Smooth muscle cell (in vitro differentiated cells): Measurements from ENCODE around the gene DNAH8. TPM values are rescaled to one million over a fixed set of nuclear protein-coding genes. Genes with fewer than 3 reads are reported as not detected.
"Not testable (repeated sequence)": the region's sequence is repeated elsewhere in the genome, so short reads cannot be mapped to it uniquely, and the experiment has no call there.

Source experiments
- DNase-seq: peaks from one replicate; lab custom pipeline; 2025; ENCODE audit not compliant: unreplicated experiment; lab: John Stamatoyannopoulos, UW
- H2AFZ ChIP-seq: fragments of 200-600 bp; sonication (generic); 2 replicates; pipeline ENCODE4 v1.6.0; 2016; ENCODE audit warnings: antibody characterized with exemption, low read depth, mild to moderate bottlenecking
- H3F3A ChIP-seq: fragments of 200-600 bp; sonication (generic); 2 replicates; pipeline ENCODE4 v1.6.0; 2017; ENCODE audit warnings: antibody characterized with exemption, low read depth
- H3K27ac ChIP-seq: fragments of 200-600 bp; sonication (generic); 2 replicates; pipeline ENCODE4 v1.5.1; 2016; ENCODE audit warnings: low read depth, mild to moderate bottlenecking
- H3K27me3 ChIP-seq: fragments of 200-600 bp; sonication (generic); 2 replicates; pipeline ENCODE4 v1.6.1; 2016; ENCODE audit warnings: low read depth, mild to moderate bottlenecking
- H3K36me3 ChIP-seq: fragments of 200-600 bp; sonication (generic); 2 replicates; pipeline ENCODE4 v1.5.1; 2016; ENCODE audit warnings: low read depth
- H3K4me1 ChIP-seq: fragments of 200-600 bp; sonication (generic); 2 replicates; pipeline ENCODE4 v1.5.1; 2016; ENCODE audit warnings: low read depth
- H3K4me2 ChIP-seq: fragments of 200-600 bp; sonication (generic); 2 replicates; pipeline ENCODE4 v1.6.0; 2016; ENCODE audit warnings: mild to moderate bottlenecking
- H3K4me3 ChIP-seq: fragments of 200-600 bp; sonication (generic); 2 replicates; pipeline ENCODE4 v1.5.1; 2016; ENCODE audit warnings: mild to moderate bottlenecking
- H3K79me2 ChIP-seq: fragments of 200-600 bp; sonication (generic); 2 replicates; pipeline ENCODE4 v1.6.0; 2016; ENCODE audit warnings: low read depth, mild to moderate bottlenecking
- H3K9ac ChIP-seq: fragments of 200-600 bp; sonication (generic); 2 replicates; pipeline ENCODE4 v1.6.0; 2016; ENCODE audit warnings: low read depth
- H3K9me3 ChIP-seq: fragments of 200-600 bp; sonication (generic); replicated peaks from 2 replicates; pipeline ENCODE4 v1.5.1; 2016; ENCODE audit warnings: low read depth
- H4K20me1 ChIP-seq: fragments of 200-600 bp; sonication (generic); 2 replicates; pipeline ENCODE4 v1.6.0; 2016; ENCODE audit warnings: low read depth
- WGBS: methylation state at CpG from one replicate; pipeline ENCODE4 v1.1.7; 2016; ENCODE audit warnings: low lambda C conversion rate; 5-methylcytosine and 5-hydroxymethylcytosine counted together
- polyA plus RNA-seq: library from polyadenylated mRNA; unstranded; fragments of >200 nt; fragmentation: Nextera tagmentation; extraction: Ambion mirVana; gene quantifications from 2 replicates; pipeline ENCODE4 v1.2.1, GENCODE V29; 2016
- total RNA-seq: library from RNA; depleted of rRNA; stranded (reverse); fragments of >200 nt; gene quantifications from 2 replicates; pipeline ENCODE4 v1.2.3, GENCODE V29; 2014
- TF ChIP-seq, protein P1 (sequence below): fragments of 200-600 bp; sonication (generic); IDR thresholded peaks from 2 replicates; pipeline ENCODE4 v1.5.1; 2017; ENCODE audit warnings: borderline replicate concordance, mild to moderate bottlenecking, antibody characterized with exemption; ENCODE audit not compliant: insufficient read depth, poor library complexity, severe bottlenecking

Gene DNAH8
- total and polyA plus RNA-seq, 2 experiments from 2014 or later: not detected

DNA sequence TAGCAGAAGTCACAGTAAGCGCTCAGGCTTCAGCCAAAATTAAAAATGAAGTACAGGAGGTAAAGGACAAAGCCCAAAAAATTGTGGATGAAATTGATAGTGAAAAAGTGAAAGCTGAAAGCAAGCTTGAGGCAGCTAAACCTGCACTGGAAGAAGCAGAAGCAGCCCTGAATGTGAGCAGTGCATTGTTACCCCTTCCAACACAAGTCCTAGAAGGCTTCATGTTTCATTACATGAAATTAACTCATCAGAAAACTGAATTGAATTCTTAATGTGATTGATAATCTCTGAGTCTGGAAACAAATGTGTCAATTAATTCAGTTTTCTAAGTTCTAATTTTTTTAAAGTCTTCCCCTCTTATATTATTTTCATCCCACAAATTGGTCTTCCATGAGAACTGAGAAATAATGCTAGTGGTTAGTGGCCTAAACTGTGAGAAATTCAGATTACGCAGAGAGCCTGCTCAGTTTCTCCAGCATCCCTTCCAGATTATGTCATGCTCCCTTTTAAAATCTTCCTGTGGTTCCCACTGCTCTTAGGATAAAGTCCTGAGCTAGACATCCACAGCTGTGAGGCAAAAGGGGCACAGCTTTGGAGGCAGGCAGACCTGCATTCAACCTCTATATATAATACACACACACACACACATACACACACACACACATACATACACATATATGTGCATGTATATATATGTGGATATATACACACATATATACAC lies 200.3 kb downstream of the DNAH8 start:
- no peaks in the 10 kb centered on the region for H3K79me2 ChIP-seq
- H4K20me1 ChIP-seq: no peaks in the 10 kb centered on the region
- no peaks in the 10 kb centered on the region for H3F3A ChIP-seq
- no peak overlapping the region for H3K4me2 ChIP-seq
- no peaks in the 10 kb centered on the region for H3K36me3 ChIP-seq
- H3K4me3 ChIP-seq: no peak overlapping the region
- H3K9ac ChIP-seq: no peak overlapping the region
- H2AFZ ChIP-seq: no peak overlapping the region
- H3K4me1 ChIP-seq: no peaks in the 10 kb centered on the region
- H3K27me3 ChIP-seq: no peaks in the 10 kb centered on the region
- TF ChIP-seq, protein P1, sequence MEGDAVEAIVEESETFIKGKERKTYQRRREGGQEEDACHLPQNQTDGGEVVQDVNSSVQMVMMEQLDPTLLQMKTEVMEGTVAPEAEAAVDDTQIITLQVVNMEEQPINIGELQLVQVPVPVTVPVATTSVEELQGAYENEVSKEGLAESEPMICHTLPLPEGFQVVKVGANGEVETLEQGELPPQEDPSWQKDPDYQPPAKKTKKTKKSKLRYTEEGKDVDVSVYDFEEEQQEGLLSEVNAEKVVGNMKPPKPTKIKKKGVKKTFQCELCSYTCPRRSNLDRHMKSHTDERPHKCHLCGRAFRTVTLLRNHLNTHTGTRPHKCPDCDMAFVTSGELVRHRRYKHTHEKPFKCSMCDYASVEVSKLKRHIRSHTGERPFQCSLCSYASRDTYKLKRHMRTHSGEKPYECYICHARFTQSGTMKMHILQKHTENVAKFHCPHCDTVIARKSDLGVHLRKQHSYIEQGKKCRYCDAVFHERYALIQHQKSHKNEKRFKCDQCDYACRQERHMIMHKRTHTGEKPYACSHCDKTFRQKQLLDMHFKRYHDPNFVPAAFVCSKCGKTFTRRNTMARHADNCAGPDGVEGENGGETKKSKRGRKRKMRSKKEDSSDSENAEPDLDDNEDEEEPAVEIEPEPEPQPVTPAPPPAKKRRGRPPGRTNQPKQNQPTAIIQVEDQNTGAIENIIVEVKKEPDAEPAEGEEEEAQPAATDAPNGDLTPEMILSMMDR: no peak
- DNase-seq: no peak
- WGBS: 89% methylated on average over 2 of the region's 2 CpGs
- no peaks in the 10 kb centered on the region for H3K9me3 ChIP-seq
- H3K27ac ChIP-seq: no peak overlapping the region

DNA sequence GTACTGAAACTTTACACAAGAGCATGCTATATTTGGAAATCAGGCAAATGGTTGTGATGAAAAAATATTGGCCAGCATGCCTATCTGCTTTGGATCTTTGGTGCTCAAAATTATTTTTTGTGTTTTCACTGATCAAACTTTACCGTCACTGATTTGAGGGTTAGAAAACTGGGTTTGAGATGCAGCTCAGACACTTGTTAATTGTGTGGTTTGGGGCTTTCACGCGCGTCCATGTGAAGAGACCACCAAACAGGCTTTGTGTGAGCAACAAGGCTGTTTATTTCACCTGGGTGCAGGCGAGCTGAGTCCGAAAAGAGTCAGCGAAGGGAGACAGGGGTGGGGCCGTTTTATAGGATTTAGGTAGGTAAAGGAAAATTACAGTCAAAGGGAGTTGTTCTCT lies 206.4 kb downstream of the DNAH8 start:
- not testable (repeated sequence) for H3K9me3 ChIP-seq, H2AFZ ChIP-seq, H3K4me2 ChIP-seq, H3K27me3 ChIP-seq, H3F3A ChIP-seq, H3K27ac ChIP-seq, H3K4me1 ChIP-seq, H3K4me3 ChIP-seq, DNase-seq, H3K79me2 ChIP-seq, H3K9ac ChIP-seq, H4K20me1 ChIP-seq, H3K36me3 ChIP-seq
- WGBS: 76% methylated on average over 8 of the region's 8 CpGs

DNA sequence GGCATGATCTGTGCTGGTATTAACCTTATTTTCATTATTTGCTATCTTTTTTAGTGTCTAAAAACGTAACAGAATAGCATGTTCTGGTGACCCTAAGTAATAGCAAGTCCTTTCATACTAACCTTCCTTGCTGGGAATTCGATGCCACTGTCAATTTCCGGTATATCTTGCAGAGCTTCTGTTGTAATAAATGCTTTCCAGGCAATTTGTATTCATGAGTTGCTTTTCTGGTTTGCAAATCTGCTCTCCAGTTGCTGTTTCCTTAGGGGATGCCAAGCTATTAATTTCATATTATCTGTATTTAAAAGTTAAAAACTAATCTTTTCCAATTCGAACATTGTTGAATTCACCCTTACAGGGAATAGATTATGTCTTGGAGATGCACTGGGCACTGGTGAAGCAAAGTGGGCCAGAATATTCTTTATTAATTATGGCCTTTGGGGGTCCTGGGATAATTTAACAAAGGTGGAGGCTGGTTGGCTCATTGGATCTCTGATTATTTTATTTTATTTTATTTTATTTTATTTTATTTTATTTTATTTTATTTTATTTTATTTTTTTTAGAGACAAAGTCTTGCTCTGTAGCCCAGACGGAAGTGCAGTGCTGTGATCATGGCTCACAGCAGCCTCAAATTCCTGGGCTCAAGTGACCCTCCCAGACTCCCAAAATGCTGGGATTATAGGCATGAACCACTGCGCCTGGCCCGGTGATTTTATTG lies 209.8 kb downstream of the DNAH8 start:
- Histone ChIP-seq H3K4me2 (no peak overlapping the region), H3K36me3 (no peaks in the 10 kb centered on the region), H3K4me3 (no peak overlapping the region), H3K9me3 (no peaks in the 10 kb centered on the region), H3K9ac (no peak overlapping the region), H3K27me3 (no peaks in the 10 kb centered on the region), H4K20me1 (no peaks in the 10 kb centered on the region), H3F3A (no peaks in the 10 kb centered on the region), H2AFZ (no peak overlapping the region), H3K4me1 (no peaks in the 10 kb centered on the region), H3K79me2 (no peaks in the 10 kb centered on the region), H3K27ac (no peak overlapping the region)
- 96% methylated on average over 7 of the region's 7 CpGs for WGBS
- TF ChIP-seq, protein P1: no peak
- DNase-seq: no peak

DNA sequence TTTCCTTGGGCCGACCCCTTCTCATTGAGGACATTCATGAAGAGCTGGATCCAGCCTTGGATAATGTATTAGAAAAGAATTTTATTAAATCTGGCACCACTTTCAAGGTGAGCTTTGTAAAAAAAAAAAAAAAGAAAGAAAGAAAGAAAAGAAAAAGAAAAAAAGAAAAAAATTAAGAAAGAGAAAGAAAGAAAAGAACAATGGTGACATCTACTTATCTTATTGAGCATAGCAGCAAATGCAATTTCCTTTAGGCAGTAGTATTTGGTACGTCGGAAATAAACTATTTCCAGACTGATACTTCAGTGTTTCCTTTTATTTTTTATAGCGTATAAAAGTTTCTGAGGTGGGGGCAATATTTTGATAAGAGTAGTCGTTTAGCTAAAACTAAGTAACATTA lies 214.4 kb downstream of the DNAH8 start:
- Histone ChIP-seq H3K27ac (no peak overlapping the region), H3K79me2 (no peaks in the 10 kb centered on the region), H3K9me3 (no peaks in the 10 kb centered on the region), H2AFZ (no peak overlapping the region), H3K4me2 (no peak overlapping the region), H3K27me3 (no peaks in the 10 kb centered on the region), H3K4me1 (no peaks in the 10 kb centered on the region), H4K20me1 (no peaks in the 10 kb centered on the region), H3K36me3 (no peaks in the 10 kb centered on the region), H3K4me3 (no peak overlapping the region), H3K9ac (no peak overlapping the region), H3F3A (no peaks in the 10 kb centered on the region)
- 90% methylated on average over 5 of the region's 5 CpGs for WGBS
- TF ChIP-seq, protein P1: no peak
- no peak for DNase-seq
